Measurements from ENCODE around the gene CFAP69. TPM values are rescaled to one million over a fixed set of nuclear protein-coding genes. Genes with fewer than 3 reads are reported as not detected.

CFAP69 gene
- total and polyA plus RNA-seq, 2 of the 8 experiments (the other 6 are each of a cell fraction or from before 2014, with no cell fraction given) = 1.00 to 3.8 TPM

DNA sequence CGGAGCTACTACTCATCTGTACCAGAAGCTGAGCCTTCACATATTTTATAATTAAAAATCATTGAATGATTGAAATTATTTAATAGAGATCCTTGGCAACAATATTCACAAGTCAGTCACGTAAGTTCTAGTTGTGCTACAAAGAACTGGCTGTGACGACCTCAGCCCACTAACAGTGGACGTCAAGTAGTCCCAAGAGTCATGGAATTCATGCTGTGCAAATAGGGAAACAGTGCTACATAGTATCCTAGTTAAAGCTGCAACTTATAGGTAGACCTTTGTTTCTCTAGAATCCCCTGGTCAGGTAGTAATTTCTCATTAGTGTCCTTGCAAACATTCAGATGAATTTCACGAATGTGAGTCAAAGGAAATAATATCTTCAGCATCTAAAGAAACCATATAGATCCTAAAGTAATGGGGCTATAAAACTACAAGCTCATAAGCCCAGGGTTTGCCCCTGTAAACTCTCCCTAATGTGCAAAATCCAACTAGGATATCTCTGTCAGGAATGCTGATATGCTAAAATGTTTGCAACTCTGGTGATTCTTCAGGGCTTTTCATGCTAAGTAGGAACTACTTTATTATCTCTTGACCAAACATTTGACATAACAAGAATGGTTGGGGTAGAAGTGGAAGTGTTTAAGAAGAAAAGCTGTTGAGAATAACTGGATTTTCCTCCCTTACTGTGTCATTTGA lies 31.2 kb downstream of the CFAP69 start:
- no peak overlapping the region for H3K18ac ChIP-seq (ENCODE audit: extremely low read depth, low read length)
- no peak overlapping the region for H2BK20ac ChIP-seq (ENCODE audit: low read length)
- H3K4ac ChIP-seq (replicated peaks; ENCODE audit: insufficient read length, low read depth, low read length) = no peak overlapping the region
- 71% methylated on average over 5 of the region's 5 CpGs; no CpG with 5 or more reads in 1 of the 2 experiments for WGBS, 2 experiments (ENCODE audit: extremely low coverage in 1 of 2, insufficient coverage in 1 of 2, insufficient read length in 1 of 2, insufficient replicate concordance in 2 of 2, low coverage in 1 of 2, low lambda C conversion rate in 2 of 2, missing lambda C conversion rate in 1 of 2)
- H3K27me3 ChIP-seq (replicated peaks in 1 of 4; ENCODE audit: control insufficient read depth in 3 of 4, extremely low read depth in 1 of 4, insufficient read depth in 3 of 4, low read length in 3 of 4) = no peaks in the 10 kb centered on the region
- H2BK120ac ChIP-seq (replicated peaks; ENCODE audit: low read depth, low read length) = no peak overlapping the region
- H3K14ac ChIP-seq (ENCODE audit: insufficient read length) = no peak overlapping the region
- no peak overlapping the region for H3K27ac ChIP-seq (ENCODE audit: low read depth, low read length)
- no peaks in the 10 kb centered on the region for H4K20me1 ChIP-seq (replicated peaks in 1 of 2; ENCODE audit: control insufficient read depth in 1 of 2, insufficient read depth in 2 of 2, low read length in 2 of 2)
- H2AFZ ChIP-seq (ENCODE audit: low read length) = no peak overlapping the region
- H3K9me3 ChIP-seq (ENCODE audit: insufficient read depth in 2 of 2, low read depth in 1 of 2, low read length in 1 of 2) = no peaks in the 10 kb centered on the region
- H3K9ac ChIP-seq (replicated peaks in 1 of 4; ENCODE audit: extremely low read depth in 1 of 4, low read depth in 3 of 4, low read length in 3 of 4) = no peak overlapping the region
- no peak for FAIRE-seq
- no peak overlapping the region for H3K56ac ChIP-seq (replicated peaks; ENCODE audit: insufficient read length, low read depth, low read length)
- no peak overlapping the region for H2AK5ac ChIP-seq (ENCODE audit: low read depth, low read length)
- ChIA-PET POLR2A (ENCODE audit: partially characterized antibody) (interaction anchor here (0.8 kb wide), 1 partner anchor 12 kb away, joined by 3 read pairs; no protein-coding TSS in a partner anchor), CTCF (ENCODE audit: partially characterized antibody) (interaction anchor here (0.5 to 1.5 kb wide), 3 partner anchors 13 to 102 kb away, joined by 3 to 4 read pairs (median 3); no protein-coding TSS in a partner anchor)
- no peaks in the 10 kb centered on the region for H3K79me2 ChIP-seq (ENCODE audit: control insufficient read depth in 1 of 2, insufficient read depth in 2 of 2, low read length in 2 of 2)
- no peaks in the 10 kb centered on the region for H3K36me3 ChIP-seq (ENCODE audit: control insufficient read depth in 2 of 4, insufficient read depth in 4 of 4, low read length in 3 of 4)
- H3K4me2 ChIP-seq (ENCODE audit: insufficient read depth in 1 of 2, low read depth in 2 of 2, low read length in 2 of 2) = no peak overlapping the region
- no peaks in the 10 kb centered on the region for H3K23me2 ChIP-seq (ENCODE audit: low read depth, low read length)
- H4K8ac ChIP-seq (ENCODE audit: extremely low read depth, insufficient read depth, low read length) = no peak overlapping the region
- DNase-seq (ENCODE audit: low read depth in 1 of 2, low spot score in 2 of 2) = no peak
- no peak overlapping the region for H2BK5ac ChIP-seq (ENCODE audit: low read depth, low read length)
- no peaks in the 10 kb centered on the region for H3K4me1 ChIP-seq (replicated peaks in 1 of 4; ENCODE audit: control insufficient read depth in 3 of 4, insufficient read depth in 4 of 4, low read length in 3 of 4)
- H3K23ac ChIP-seq (ENCODE audit: insufficient read length) = no peak overlapping the region
- H2BK12ac ChIP-seq (ENCODE audit: low read depth, low read length) = no peak overlapping the region
- H3K4me3 ChIP-seq (ENCODE audit: extremely low read depth in 1 of 4, insufficient read depth in 2 of 4, low read depth in 3 of 4, low read length in 4 of 4) = no peak overlapping the region
- no peaks in the 10 kb centered on the region for H3K79me1 ChIP-seq (ENCODE audit: low read depth, low read length)
- H4K5ac ChIP-seq (ENCODE audit: insufficient read length, low read depth, low read length) = no peak overlapping the region
- H2BK15ac ChIP-seq (ENCODE audit: low read length) = no peak overlapping the region
- H4K91ac ChIP-seq (replicated peaks; ENCODE audit: insufficient read length, low read length) = no peak overlapping the region
- TF ChIP-seq SIX5 (IDR thresholded peaks at IDR 0.05; ENCODE audit: low read depth, low read length) (no peak), EP300 (IDR thresholded peaks at IDR 0.05; ENCODE audit: borderline replicate concordance in 1 of 2, low read depth in 2 of 2, low read length in 2 of 2) (no peak), RXRA (IDR thresholded peaks at IDR 0.05; ENCODE audit: insufficient read depth, low read depth, low read length) (no peak), BRCA1 (IDR thresholded peaks at IDR 0.05; ENCODE audit: low read depth, low read length) (no peak), NRF1 (IDR thresholded peaks at IDR 0.05; ENCODE audit: low read depth, low read length) (no peak)
